Measurements from ENCODE around the gene LRRN4.

DNA sequence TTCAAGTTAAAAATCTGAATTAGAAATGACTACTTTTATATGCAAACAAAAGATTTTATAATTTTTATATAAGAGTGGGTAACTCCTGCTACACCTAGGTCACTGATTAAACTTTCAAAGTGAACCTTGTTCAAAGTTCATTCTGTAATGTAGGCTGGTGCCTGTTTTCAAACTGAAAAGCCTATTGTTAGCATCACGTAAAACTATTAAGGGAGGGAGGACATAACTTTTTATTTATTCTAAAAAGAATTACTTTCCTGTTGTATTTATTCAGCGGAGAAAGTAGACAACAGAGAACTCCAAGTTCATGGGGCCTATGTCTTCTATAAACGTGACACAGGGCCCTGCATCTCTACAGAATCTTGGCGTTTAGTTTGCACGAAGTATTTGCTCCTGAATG is 41.5 kb upstream of the LRRN4 start:
- TF ChIP-seq, protein P1, sequence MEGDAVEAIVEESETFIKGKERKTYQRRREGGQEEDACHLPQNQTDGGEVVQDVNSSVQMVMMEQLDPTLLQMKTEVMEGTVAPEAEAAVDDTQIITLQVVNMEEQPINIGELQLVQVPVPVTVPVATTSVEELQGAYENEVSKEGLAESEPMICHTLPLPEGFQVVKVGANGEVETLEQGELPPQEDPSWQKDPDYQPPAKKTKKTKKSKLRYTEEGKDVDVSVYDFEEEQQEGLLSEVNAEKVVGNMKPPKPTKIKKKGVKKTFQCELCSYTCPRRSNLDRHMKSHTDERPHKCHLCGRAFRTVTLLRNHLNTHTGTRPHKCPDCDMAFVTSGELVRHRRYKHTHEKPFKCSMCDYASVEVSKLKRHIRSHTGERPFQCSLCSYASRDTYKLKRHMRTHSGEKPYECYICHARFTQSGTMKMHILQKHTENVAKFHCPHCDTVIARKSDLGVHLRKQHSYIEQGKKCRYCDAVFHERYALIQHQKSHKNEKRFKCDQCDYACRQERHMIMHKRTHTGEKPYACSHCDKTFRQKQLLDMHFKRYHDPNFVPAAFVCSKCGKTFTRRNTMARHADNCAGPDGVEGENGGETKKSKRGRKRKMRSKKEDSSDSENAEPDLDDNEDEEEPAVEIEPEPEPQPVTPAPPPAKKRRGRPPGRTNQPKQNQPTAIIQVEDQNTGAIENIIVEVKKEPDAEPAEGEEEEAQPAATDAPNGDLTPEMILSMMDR (IDR thresholded peaks at IDR 0.05; ENCODE audit: low read depth, low read length), result no peak
- no peak for TF ChIP-seq EZH2phosphoT487 (IDR thresholded peaks at IDR 0.05; ENCODE audit: low read depth)
